Stimulated activated CD8-positive, alpha-beta memory T cell treated with anti-CD3 and anti-CD28 coated beads, Interleukin-4, amount 100 ng/mL, for 24 hours (primary cell): Measurements from ENCODE around the gene SGMS2.

ENCODE experiments used
- DNase-seq: peaks from one replicate; pipeline ENCODE4 v3.0.0-alpha.2; 2020; ENCODE audit warnings: low read depth

The SGMS2 gene

DNA sequence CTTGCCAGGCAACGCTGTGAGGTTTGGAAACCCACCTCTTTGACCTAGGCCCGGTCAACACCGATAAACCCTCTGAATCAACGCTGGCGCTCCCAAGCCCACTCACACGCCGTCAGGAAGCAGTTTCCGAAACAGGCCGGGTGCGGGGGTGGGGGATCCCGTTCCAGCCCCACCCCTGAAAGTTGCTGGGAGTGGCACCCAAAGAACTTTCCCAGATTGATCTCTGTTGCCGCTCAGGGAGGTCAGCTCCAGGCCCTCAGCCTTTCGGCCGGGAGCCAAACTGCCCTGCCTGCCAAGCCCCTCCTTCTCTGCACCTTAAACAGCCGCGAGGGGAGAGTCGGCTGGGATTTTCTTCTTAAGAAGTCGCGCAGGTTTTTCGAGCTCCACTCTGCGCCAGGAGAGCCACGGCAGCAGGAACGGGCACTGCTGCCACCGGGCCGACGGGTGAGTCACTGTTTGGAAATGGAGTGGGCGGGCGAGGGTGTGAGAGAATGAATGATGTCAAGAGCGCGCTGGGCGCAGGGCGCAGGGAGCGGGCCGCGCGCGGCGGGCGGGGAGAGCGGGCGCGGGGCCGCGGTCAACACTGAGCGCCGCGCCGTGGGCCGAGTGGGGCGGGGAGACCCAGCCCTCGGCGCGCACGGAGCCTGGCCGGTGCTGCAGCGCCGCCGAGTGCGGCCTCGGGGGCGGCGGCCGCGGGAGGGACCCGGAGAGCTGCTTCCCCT lies at the start of gene SGMS2:
Gene SGMS2, plus strand, starts transcription at position 583 of the 722 bp plus-strand sequence. CDS start 70,622 bp downstream, outside the sequence.
- DNase-seq = peak; percentile 48

DNA sequence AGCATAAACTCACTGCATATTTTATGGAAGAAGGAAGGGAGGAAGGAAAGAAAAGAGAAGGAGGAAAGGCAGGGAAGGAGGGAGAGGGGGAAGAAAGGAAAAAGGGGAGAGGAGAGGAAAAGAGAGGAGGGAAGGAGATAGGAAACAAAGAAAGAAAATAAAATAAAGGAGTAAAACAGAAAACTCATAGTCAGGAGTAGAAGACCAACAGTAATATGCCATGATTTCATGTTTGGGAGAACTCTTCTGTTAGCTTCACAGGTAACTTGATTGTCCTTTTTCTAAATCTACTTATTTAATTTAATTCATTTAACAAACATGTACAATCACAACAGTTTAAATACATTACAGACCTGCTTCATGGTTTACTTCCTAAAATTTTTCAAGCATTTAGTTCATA lies 46.8 kb upstream of the SGMS2 start:
- no peak for DNase-seq

DNA sequence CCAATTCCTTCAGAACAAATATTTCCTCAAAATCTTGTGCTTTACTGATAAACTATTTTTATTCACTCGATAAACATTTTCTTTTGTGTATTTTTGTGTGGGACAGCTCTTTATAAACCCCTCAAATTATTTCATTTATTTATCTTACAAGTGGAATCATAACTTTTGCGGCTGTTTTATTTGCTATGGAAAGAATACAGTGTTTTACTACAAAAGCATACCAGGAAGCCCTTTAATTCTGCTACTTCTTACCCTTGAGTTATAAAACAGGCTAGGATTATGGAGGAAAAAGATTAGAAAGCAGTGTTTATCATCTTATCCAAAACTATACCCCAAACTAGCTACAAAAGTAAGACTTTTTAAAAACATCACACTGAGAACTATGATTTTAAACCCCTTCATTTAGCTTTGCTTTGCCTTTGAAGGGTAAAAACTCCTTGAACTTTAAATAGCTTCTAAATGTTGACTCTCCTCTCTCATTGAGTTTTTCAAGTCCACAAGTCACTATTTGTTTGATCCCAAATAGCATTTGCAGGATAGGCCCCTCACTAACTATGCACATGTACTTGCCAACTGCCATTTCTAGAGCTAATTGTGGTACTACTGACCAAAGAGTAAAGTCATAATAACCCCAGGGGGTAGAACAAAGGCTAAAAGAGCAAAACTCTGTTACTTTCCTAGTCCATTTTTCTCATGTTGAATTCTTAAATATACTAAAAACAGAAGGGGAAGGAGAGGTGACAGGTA lies 45.8 kb upstream of the SGMS2 start:
- DNase-seq = no peak

DNA sequence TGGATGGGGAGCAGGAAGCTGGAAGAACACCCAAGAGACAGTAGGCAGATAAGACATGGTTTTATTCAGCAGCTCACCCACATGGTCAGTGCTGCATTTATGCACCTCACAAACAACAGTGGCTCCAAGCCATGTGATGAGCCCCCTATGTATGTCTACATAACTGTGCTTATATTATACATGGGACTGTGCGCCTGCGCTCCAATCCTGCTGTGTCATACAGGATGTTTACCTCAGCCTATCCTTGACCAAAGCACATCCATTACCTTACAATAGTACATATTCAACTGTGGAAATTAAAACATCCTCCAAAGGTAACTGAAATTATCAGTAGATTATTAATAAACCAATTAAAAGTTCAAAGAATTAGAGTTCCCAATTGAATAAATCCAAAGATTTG lies 44.1 kb upstream of the SGMS2 start:
- no peak for DNase-seq

GRCh38 chr4:107791902-107792301 lies 32.8 kb upstream of the SGMS2 start:
- DNase-seq = no peak

DNA sequence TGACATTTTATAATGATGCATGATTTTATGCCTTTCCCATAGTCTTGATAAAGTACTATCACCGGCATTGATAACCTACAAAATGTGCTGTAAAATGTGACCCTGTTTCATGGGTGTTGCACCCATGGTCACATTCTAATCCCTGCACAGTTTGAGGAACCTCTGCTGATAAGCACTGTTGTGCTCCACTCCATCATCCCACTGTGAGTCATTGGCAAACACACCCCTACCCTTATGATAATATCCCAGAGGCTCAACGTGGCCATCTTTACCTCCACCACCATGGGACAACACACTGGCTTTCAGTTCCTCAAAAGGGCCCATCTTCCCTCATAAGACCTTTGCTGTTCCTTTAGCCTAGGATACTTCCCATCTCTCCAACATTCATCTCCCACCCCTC lies 32.0 kb upstream of the SGMS2 start:
- no peak for DNase-seq

GRCh38 chr4:107793996-107794395 lies 30.7 kb upstream of the SGMS2 start:
- DNase-seq = no peak

DNA sequence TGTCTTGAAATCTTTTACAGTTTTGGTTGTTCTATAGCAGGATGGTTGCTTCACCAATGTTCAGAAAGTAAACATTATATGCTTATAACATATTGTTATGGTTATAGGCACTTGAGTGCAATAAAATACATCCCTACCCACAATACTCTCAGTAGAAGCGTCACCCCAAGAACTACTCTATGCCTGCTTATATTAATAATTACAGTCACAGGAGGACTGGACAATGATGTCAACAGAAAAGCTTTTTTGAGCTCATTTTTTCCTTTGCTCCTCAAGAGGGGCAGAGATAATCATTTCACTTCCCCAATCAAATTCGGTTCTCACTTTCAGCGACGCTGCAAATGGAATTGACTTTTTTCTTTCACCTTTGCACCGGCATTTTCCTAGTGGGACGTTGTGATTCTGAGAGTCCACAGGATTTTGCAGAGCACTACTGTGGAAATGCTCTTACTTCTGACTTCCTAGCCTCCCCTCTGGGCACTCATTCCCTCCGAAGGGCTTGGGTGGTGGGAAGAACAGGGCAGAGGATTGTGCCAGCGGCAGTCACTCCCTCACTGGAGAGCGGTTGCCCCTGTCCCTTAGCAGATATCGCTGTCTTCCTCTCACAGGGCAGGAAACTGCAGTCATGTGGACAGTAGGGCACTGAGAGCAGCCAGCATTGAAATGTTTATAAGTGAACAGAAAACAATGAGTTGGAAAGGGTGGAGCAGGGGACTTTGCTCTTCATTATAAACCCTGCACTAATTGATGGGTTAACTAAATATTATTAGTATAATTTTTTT lies 24.9 kb upstream of the SGMS2 start:
- DNase-seq = no peak

- no peak for DNase-seq
Measured at GRCh38 chr4:107800706-107801105, 24.0 kb upstream of the SGMS2 start.

- no peak for DNase-seq
Measured at GRCh38 chr4:107801766-107802211, 22.9 kb upstream of the SGMS2 start.

DNA sequence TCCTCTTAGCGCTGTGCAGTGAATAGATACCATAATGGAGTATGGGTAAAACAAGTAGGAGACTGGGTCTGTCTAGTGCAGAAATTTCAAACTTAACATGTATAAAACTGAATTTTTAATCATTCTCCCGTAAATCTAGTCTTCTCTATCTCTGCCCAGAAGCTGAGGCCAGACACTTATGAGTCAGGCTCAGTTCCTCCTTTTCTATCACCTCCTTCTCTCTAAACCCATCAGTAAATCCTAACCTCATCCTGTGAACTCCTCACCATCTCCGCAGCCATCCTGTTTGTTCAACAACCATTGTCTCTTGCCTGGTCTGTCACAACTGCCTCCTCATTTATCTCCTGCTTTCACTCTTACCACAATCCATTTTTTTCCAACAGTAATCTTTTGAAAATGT lies 19.8 kb upstream of the SGMS2 start:
- DNase-seq = no peak

- no peak for DNase-seq
Measured at GRCh38 chr4:107806196-107806595, 18.5 kb upstream of the SGMS2 start.

- DNase-seq = no peak
Measured at GRCh38 chr4:107808572-107808971, 16.2 kb upstream of the SGMS2 start.

- no peak for DNase-seq
Measured at GRCh38 chr4:107809210-107809609, 15.5 kb upstream of the SGMS2 start.

GRCh38 chr4:107814758-107815157 lies 10.0 kb upstream of the SGMS2 start:
- DNase-seq = no peak

DNA sequence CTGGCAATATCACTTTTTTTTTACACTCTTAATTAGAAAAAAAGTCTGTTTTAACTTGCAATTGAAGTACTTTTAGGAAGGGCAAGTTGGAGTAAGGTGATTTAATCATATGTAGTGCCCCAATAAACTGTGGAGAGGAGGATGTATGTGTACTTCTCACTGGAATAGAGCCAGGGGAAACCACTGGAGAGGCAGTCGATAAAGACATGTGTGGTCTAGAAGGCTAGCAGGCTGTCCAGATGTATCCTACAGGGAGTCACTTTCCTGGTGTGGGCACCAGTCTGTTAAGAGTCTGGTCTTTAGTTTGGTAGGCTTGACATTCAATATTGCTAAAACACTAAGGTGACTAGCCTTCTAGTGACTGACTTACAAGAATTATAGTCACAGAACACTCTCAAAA lies 9.6 kb upstream of the SGMS2 start:
- no peak for DNase-seq

GRCh38 chr4:107818301-107818910 lies 6.3 kb upstream of the SGMS2 start:
- DNase-seq = no peak

DNA sequence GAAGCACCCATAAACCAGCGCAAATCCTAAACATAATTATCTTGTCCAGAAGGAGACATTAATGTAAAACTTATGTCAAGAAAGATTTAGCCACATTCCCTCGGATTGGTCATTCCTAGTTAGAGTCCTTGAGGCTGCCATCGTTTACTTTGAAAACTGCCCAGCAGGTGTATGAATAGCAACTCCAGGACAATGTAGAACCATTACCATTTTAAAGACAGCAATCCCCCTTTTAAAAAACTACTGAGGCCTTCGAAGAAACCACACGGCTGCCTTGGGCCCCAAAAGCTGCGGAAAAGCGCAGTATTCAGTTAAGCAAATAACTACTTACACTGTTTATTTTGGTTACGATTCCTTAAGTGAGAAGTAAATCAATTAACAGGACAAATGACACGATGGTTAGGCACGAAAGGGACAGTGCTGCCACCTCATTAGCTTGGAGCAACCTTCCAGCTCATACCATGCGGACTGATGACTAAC lies 822 bp upstream of the SGMS2 start:
- DNase-seq = no peak

- DNase-seq = no peak
Measured at GRCh38 chr4:107825072-107825824, 516 bp downstream of the SGMS2 start.

GRCh38 chr4:107826421-107826980 lies 1.8 kb downstream of the SGMS2 start:
- DNase-seq = no peak
